GM18873 (cell line): ENCODE results near the gene AATK.

Experiments used
- ATAC-seq: cut with Tn5 transposase; IDR thresholded peaks from one replicate; pipeline ENCODE4 v1.9.1; 2021; ENCODE audit warnings: mild to moderate bottlenecking, moderate library complexity, moderate number of reproducible peaks; ENCODE audit not compliant: unreplicated experiment, low FRiP score

Gene AATK

DNA sequence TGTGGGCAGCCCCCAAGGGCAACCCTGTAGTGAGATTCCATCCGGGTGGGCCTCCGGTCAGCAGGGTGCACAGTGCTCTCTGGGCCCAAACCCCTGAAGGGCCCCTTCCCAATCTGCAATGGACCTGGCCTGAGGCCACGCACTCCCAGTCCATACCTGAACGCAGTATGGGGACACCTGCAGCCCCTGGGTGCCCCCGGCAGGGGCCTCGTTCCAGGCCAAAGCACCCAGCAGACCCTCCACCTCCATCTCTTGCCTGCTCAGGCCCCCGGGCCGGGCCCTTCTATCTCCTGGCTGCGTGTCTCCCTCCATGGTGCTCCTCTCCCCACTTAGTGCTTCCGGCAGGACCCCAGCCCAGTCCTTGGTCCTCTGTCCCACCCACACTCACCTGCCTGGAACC, 17.3 kb upstream of the AATK start:
- no peak for ATAC-seq

DNA sequence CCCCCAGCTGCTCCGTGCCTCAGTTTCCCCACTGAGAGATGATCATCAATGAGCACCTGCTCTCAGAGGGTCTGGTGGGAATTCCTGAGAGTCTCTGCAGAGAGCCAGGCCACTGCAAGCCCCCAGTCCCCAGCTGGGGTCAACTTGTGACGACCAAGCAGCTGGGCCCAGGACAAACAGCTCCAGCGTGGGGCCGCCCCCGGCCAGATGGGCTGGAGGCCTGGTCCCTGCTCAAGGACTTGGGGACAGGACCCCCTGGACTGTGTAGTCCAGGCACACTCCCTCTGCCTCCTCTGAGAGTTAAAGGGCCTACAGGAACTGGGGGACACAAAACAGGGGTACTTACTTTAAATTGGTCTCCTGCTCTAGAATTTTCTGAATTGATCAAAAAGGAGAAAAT, 16.6 kb upstream of the AATK start:
- no peak for ATAC-seq

DNA sequence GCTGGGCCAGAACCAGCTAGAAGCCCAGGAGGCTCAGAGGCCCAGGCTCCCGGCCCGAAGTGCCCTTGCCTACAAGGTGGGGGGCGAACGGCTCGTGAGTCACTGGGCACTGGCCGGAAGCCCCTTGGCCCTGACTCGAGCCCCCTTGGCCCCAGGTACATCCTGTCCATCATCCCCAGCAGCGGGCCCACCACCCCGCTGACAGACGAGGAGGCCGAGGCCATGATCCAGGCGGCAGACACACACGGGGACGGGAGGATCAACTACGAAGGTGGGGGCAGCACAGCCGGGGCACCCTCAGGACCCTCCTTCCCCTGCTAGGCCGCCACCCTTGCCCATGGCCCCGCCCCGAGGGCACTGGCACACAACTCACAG, 15.8 kb upstream of the AATK start:
- no peak for ATAC-seq

DNA sequence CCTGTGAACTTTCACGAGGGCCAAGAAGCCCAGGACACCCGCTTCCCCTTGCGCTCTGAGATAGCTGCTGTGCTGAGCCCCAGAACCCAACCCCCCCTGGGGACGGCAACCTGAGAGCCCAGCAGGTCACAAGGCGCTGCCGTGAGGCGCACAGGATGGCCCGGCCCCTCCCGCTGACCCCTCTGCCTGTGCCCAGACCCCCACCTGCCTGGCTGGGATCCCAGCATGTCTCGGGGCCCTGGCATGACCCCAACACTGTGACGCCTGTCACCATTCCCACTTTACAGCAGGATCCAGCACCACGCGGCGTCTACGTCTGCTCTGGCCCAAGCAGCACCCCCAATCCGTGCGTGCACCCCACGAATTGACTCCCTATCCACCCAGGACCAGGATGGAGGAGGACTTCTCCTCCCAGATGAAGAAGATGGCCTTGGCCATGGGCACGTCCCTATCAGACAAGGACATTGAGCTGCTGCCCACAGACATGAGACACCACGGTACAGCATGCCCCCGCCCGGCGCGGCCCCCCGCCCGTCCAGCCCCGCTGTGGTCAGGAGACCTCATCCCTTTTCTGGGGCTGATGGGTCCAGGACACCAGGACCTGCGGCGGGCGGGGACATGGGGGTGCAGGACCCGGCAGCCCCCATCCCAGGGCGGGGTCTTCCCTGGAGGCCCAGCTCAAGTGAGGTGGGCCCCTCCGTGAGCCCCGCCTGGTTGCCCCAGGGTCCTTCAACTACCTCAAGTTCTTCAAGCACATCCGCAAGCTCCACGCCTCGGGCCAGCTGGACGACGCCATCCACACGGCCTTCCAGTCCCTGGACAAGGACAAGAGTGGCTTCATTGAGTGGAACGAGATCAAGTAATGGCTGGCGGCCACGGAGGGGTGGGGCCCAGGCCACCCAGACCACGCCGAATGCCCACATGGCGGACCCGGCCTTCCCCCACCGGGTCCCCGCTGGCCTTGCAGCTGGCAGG, 15.1 kb upstream of the AATK start:
- ATAC-seq: no peak

DNA sequence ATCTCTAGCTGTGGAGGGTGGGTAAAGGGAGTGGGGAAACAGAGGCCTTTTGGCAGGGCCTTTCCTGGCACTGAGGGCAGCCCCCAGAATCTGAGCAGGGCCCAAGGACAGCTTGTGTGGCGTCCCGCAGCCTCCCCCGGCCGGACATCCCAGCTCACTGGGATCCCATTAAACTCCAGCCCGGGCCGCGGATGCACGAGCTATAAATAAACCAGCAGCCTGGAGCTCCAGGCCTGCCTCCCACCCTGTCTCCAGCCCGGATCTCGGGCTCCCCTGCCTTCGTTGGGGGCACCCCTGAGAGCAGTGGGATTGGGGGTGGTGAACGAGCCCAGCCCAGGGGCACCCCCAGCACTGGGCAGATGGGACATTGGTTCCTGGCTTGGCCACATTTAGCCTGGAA, 13.8 kb upstream of the AATK start:
- ATAC-seq: no peak

DNA sequence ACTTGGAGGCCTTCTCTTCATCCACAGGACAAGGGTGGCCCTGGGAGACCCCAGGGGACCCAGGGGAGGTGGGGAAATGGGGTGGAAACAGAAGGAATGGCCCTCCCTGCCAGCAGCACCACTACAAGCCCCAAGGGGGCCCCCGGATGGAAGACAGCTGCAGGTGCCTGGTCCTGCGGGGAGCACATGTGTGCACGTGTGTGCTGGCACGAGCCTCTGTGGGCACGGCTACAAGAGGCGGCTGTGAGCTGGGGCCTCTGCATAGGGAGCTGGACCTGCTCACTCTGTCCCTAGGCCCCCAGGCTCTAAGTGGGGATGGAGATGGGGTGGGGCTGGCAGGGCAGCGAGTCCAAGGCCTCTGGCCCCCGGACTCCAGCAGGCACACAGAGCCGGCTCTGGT, 13.2 kb upstream of the AATK start:
- no peak for ATAC-seq

DNA sequence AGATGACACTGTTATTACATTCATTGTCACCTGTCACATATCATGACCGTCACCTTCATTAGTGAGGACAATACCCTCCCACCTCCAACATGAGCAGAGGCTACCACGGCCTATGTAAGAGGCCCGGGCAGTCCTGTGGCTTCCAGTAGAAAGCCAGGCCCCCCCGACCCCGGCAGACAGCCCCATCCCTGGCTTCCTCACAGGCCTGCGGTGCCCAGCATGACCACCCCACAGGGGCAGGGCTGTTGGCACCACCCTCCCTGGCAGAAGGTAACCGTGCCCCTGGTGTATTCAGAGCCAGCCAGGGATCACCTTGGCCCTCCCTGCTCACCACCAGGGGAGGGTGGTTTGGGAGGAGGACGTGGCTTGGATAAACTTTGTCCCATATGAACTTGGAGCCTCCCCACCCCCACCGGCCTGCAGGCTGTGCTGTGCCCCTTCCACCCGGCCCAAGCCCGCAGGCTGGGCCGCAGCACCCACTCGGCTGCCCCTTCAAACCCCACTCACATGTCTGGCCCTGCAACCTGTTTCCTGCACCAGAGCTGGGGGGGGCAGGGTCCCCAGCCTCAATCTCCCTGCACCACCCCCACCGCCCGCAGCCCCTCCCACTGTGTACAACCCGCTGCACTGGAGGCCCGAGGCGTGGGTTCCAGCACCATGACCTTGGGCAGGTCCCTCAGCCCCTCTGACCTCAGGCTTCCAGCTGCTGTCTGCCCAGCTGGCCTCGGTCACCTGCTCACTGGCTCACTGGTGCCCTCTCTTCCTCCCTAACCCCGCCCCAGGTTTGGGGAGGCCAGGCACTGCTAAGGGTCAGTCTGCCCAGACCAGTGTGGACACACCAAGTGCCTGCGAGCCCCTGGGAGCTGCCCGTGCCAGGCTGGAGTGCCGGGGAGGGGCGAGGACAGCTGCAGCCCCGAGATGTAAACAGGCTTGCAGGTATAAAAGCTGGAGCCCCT, 12.4 kb upstream of the AATK start:
- no peak for ATAC-seq

DNA sequence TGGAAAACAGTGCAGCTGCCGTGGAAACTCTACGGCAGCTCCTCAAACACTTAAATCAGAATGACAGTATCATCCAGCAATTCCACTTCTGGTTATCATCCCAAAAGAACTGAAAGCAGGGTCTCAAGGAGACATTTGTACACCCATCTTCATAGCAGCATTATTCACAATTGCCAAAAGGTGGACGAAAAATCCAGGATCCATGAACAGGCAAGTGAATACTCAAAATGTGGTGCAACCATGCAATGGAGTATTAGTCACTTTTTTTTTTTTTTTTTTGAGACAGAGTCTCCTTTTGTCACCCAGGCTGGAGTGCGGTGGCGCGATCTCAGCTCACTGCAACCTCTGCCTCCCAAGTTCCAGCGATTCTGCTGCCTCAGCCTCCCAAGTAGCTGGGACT, 10.6 kb upstream of the AATK start:
- no peak for ATAC-seq

DNA sequence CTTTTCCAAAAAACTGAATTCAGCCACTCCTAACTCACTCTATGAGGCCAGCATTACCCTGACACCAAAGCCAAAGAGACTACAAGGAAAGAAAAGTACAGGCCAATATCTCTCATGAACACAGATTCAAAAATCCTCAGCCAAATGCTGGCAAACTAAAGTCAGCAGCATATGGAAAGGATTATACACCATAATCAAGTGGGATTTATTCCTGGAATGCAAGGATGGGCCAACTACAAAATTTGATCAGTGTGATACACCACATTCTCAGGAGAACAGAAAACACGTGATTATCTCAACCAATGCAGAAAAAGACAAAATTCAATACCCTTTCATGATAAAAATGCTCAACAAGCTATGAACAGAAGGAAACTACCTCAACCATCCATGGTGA, 7.7 kb upstream of the AATK start:
- ATAC-seq: no peak

DNA sequence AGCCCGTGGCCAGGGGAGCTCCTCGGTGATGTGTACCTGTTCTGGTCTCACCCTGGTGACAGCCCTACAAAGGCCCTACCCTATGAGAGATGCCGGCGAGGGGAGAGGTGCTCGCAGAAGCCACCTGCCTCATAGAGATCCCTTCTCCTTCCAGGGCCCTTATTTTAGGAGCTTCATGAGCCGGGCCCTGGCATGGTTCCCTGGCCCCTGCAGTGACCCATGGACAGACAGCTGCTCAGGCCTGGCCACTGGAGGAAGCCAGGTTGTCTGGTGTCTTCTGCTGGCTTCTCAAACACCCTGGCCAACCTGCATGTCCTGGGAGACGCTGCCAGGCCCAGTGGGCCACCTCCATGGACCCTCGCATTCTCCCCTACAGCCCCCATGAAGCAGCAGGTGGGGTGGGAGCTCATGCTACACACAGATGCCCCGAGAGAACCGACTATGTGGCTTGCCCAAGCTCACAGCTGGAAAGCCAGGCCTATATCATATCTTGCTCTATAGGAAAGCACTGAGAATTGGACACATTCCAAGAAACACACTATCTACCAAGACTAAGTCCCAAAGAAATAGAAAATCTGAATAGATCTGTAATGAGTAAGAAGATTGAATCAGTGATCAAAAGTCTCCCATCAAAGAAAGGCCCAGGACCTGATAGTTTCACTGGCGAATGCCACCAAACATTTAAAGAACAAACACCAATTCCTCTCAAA, 7.2 kb upstream of the AATK start:
- ATAC-seq: no peak

DNA sequence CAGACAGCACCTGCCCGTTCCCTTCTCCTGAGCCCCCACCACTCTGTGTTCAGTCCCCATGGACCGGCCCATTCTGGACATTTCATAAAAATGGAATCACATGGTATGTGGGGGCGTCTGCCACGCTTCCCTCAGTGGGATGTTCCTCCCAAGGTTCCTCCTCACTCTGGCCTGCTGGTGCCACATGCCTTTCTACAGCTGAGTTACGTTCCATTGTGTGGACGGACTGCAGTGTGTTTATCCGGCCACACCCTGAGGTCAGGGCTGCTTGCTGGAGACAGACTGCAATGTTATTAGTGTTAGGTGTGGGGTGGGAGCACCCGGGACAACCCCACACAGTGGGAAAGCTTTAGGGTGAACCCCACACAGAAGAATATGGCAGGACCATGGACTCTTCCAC, 5.9 kb upstream of the AATK start:
- ATAC-seq: no peak

DNA sequence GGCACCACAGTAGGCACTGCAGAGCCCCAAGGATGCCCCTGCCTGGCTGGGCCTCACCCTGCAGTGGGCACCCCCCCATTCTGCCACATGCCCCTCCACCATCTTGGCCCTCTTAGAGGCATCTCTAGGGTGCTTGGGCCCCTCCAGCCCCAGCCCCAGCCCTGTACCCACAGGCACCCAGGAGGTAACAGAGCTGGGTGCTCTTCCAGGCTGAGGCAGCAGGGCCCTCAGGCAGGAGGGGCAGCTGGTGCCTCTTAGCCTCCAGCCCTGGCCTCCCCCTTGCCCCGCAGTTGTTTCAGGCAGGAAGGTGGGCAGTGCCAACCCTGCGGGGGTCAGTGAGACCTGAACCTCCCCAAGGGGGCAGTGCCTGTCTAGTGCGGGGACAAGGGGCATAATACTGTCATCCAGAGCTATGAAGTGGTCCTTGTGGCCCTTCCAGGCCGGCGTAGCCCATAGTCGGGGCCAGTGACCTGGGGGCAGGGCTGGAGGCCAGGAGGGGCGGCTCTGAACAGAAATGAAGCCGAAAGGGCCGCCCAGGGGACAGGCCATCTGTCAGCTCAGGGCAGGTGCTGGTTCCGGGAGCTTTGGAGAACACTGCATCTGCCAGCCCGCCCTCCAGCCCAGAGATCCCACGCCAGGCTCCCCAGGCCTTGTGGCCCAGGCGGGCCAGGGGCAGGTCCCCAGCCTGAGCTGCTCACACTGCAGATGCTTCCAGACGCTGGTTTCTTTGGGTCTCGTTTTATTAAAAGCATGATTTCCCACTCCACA, 4.9 kb upstream of the AATK start:
- no peak for ATAC-seq

DNA sequence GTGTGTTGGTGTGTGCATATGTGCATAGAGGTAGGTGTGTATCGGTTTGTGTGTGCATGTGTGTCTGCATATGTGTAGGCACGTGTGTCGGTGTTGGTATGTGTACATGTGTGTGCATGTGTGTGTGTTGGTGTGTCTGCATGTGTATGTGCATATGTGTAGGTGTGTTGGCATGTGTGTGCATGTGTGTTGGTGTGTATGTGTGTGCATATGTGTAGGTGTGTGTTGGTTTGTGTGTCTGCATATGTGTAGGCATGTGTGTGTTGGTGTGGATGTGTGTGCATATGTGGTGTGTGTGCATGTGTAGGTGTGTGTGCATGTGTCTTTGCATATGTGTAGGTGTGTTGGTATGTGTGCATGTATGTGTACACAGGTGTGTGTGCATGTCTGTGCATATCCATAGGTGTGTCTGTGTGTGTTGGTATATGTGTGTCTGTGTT, 3.9 kb upstream of the AATK start:
- ATAC-seq: no peak

DNA sequence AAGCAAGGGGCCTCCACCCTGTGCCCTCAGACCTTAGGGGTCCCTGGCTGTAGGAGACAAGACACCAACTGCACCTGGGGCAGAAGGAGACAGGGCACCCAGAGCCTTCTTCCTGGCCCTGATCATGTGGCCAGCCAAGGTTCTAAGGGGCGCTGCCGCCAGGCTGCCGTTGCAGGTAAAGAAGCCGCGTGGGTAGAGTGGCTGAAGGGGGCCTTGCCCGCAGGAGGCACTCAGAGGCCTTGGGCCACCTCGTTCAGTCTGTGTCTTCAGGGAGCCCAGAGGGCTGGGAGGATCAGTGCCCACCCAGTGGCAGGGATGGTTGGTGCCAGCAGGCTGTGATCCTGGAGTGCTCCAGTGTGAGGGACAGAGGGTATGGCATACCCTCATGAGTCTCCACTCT, 1.6 kb upstream of the AATK start:
- no peak for ATAC-seq

DNA sequence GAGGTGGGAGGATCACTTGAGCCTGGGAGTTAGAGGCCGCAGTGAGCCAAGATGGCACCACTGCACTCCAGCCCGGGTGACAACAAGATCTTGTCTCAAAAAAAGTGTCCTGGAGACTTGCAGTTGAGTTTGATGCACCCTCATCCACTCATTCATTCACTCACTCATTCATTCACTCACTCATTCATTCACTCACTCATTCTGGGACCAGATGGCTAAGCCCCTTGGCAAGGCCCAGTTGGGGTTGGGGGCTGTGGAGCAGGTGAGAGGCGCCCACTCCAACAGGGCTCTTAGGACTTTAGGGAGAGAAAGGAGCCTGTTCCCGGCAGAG, 1.1 kb upstream of the AATK start:
- no peak for ATAC-seq

DNA sequence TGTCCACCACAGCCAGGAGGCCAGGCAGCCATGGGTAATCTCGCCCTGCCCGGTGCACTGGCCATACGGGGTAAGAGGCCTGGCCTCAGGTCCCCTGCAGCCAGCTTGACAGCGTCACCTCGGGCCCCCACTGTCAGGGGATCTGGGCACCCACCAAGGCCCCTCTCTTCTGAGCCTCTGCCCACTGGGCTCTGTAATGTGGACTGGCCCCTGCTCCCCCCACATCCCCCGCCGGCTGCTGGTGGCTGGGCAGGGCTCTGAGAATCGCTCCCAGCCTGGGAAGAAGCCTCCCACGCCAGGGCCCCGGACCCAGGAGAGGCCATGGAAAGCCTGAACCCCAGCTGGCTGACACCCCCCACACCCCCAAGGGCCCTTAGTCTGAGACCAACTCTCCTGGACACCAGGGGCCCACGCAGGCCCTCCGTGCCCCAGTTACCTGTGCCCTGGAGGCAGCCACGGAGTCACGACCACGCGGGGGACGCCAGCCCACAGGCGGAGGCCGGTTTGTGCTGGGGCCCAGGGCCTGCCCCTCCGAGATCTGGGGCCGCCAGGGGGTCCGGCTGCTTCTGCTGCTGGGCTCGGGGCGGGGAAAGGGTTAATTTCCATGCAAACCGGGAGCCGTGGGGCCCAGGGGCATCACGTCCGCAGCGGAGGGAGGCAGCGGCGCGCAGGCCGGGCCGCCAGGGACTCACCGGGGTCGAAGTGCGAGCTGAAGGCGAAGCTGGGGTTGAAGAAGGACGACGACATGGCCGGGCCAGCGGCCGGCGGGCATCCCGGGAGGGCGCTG, 582 bp downstream of the AATK start, which contains the start of gene PVALEF:
TSS of gene PVALEF (plus strand) at position 262 of the 787 bp plus-strand sequence. CDS start 15,720 bp downstream, outside the sequence.
- no peak for ATAC-seq

DNA sequence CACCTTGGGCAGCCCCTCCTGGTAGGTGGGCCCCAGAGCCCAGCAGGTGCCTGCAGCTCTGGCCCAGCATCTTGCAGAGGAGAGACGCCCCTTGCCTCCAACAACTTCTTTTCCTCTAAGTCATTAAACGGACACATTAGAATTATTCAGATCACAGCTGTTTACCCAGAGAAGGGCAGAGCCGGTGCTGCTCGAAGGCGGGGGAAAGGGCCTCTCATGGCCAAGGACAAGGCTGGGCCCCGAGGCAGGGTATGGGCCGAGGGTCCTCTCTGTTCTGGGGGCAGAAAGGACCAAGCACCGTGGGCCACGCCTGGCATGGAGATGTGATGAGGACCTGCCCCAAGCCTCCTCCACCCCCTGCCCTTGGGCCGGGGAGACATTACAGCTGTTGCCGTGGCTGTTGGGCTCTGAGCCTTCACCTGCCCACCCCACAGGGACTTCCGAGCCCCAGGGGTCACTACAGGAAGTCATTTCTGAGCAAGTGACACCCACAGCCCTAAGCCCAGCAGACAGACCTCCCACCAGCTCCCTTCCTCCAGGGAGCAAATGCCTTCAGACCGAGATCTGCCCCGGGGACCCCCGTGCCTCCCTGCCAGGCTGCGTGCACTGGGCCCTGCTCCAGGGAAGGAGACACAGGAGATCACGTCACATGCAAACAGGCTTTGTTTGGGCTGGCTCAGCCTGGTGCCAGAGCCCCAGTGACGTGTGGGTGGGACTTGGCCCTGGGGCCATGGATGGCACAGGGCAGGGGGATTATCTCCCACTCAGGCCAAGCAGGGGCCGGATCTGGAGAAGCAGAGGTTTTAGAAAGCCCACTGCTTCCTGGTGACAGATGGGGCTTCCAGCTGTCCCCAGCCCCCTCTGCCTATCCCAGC, 1.4 kb downstream of the AATK start:
- no peak for ATAC-seq

DNA sequence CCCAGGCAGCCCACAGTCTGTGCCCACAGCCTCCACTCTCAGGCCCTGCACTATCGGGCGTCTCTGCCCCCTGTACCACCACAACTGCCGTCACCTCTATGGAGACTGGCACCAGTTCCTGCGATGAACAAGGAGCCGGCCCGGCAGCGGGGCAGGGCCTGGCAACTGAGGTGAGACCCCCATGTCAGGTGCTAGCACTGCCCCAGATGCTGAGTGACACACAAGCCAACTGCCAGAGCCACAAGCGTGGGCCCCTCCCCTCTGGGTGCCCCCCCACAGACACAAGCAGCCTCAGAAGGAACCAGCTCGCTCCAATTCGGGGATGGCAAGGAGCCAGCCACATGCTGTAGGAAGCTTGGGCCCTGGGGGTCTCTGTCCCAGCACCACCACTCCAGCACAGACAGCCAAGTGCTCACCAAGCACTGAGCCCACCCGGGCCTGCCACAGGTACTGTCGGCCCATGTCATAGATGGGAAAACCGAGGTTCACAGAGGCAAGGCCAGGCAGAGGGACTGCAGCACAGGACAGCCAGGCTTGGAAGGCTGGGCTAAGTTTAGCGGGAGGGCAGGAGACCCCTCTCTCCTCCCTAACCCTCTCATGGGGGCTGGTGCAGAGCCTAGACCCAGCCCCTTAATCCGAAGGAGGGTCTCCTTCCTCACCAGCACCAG, 2.2 kb downstream of the AATK start:
- no peak for ATAC-seq
